Thoracic aorta (tissue), 2 donors: Measurements from ENCODE around the gene CSF3R. TPM values are rescaled to one million over a fixed set of nuclear protein-coding genes. Genes with fewer than 3 reads are reported as not detected.
"Not testable (repeated sequence)": the region's sequence is repeated elsewhere in the genome, so short reads cannot be mapped to it uniquely, and the experiment has no call there.

ENCODE experiments used
- ATAC-seq: fragments of 150-250 bp; one replicate; pipeline ENCODE4 v1.8.0; 2017; ENCODE audit warnings: low read depth; ENCODE audit not compliant: insufficient number of reproducible peaks, low FRiP score
- DNase-seq: peaks from one replicate; pipeline ENCODE4 v3.0.0-alpha.2; 2020; ENCODE audit warnings: low spot score
- H3K27ac ChIP-seq, 2 donors: fragments of 200-600 bp; sonication (generic); 1 replicate in 1 of 2; 2 replicates in 1 of 2; pipeline ENCODE4 v1.5.1; 2016; ENCODE audit warnings: mild to moderate bottlenecking in 2 of 2, moderate library complexity in 2 of 2
- H3K27me3 ChIP-seq: fragments of 200-600 bp; sonication (generic); replicated peaks from 2 replicates; pipeline ENCODE4 v1.6.0; 2016; ENCODE audit warnings: mild to moderate bottlenecking; ENCODE audit not compliant: insufficient read depth
- H3K36me3 ChIP-seq: fragments of 200-600 bp; sonication (generic); one replicate; pipeline ENCODE4 v1.5.1; 2016
- H3K4me1 ChIP-seq, 2 donors: fragments of 200-600 bp; sonication (generic); 1 replicate in 1 of 2; 2 replicates in 1 of 2; pipeline versions ENCODE4 v1.5.1 to v1.6.0; 2016; ENCODE audit warnings: low read depth in 2 of 2, mild to moderate bottlenecking in 1 of 2; ENCODE audit not compliant: control insufficient read depth in 1 of 2
- H3K4me3 ChIP-seq: fragments of 200-600 bp; sonication (generic); 2 replicates; pipeline ENCODE4 v1.5.1; 2016; ENCODE audit warnings: mild to moderate bottlenecking
- H3K9me3 ChIP-seq: fragments of 200-600 bp; sonication (generic); 2 replicates; pipeline ENCODE4 v1.5.1; 2016
- total RNA-seq, 2 donors: library from RNA; depleted of rRNA; stranded (reverse); fragments of >200 nt; gene quantifications; one replicate each; pipeline versions ENCODE4 v1.1.0 to v1.2.3, GENCODE V29; 2016
- TF ChIP-seq, protein P1 (sequence below): fragments of 200-600 bp; sonication (generic); IDR thresholded peaks from one replicate; pipeline ENCODE4 v1.5.1; 2019; ENCODE audit warnings: antibody characterized with exemption

The CSF3R gene
- total RNA-seq, 2 donors from 2014 or later = 28.6 to 43.7 TPM

DNA sequence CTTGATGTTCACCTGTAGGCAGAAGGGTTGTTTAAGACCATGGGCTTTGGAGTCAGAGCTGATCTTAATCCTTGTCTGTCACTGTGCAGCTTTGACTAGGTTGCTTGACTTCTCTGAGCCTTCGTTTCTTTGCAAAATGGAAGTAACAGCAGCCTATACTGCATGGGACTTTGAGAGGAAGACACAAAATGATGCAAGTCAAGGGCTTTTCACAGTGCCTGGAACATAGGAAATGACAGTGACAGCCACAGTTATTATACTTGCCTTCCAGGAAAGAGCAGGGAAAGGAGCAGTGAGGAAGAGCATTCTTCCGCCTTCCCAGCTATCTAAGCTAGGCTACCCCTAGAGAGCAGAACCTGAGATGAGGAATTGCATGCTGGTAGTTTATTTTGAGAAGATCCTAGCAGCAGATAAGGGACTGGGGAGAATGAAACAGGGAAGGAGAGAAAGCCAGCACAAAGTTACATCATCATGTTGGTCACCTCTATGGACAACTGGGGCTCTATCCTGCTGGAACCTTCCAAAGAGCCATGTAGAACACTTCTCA, 3.1 kb downstream of the CSF3R start:
- ATAC-seq = no peak
- Histone ChIP-seq H3K27me3 (no peaks in the 10 kb centered on the region), H3K9me3 (no peaks in the 10 kb centered on the region), H3K36me3 (no peaks in the 10 kb centered on the region), H3K4me3 (no peak overlapping the region), H3K27ac (no peak overlapping the region), H3K4me1 (peaks cover 0 to 4% of the 10 kb centered on the region in 2 donors)
- DNase-seq = no peak
- TF ChIP-seq, protein P1, sequence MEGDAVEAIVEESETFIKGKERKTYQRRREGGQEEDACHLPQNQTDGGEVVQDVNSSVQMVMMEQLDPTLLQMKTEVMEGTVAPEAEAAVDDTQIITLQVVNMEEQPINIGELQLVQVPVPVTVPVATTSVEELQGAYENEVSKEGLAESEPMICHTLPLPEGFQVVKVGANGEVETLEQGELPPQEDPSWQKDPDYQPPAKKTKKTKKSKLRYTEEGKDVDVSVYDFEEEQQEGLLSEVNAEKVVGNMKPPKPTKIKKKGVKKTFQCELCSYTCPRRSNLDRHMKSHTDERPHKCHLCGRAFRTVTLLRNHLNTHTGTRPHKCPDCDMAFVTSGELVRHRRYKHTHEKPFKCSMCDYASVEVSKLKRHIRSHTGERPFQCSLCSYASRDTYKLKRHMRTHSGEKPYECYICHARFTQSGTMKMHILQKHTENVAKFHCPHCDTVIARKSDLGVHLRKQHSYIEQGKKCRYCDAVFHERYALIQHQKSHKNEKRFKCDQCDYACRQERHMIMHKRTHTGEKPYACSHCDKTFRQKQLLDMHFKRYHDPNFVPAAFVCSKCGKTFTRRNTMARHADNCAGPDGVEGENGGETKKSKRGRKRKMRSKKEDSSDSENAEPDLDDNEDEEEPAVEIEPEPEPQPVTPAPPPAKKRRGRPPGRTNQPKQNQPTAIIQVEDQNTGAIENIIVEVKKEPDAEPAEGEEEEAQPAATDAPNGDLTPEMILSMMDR = no peak

DNA sequence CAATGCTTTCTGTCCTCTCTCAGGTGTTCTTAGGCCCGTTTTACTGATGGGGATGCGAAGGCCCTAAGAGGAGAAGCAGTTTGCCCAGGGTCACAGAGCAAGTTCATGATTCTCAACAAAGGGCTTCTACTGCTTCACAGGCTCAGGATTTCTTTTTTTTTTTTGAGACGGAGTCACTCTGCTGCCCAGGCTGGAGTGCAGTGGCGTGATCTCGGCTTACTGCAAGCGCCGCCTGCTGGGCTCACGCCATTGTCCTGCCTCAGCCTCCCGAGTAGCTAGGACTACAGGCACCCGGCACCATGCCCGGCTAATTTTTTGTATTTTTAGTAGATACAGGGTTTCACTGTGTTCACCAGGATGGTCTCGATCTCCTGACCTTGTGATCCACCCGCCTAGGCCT, 5.1 kb downstream of the CSF3R start:
- not testable (repeated sequence) for H3K27ac ChIP-seq, H3K36me3 ChIP-seq, DNase-seq, H3K4me1 ChIP-seq, H3K27me3 ChIP-seq, H3K4me3 ChIP-seq, H3K9me3 ChIP-seq, ATAC-seq

DNA sequence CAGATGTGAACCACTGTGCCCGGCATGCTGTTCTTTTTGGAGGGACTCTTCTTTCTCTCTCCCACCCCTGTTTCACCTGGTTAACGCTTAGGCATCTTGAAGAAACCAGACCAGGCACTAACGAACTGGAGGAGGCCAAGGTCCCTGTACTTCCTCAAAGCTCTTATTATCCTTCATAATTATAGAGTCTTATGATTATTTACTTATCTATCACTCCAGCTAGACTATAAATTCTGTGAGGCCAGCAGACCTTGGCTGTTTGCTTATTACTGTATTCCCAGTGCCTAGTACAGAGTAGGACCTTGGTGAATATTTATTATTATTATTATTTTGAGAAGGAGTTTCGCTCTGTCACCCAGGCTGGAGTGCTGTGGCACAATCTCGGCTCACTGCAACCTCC, 5.8 kb downstream of the CSF3R start:
- Histone ChIP-seq H3K4me1 (peaks cover 0 to 4% of the 10 kb centered on the region in 2 donors), H3K27ac (no peak overlapping the region), H3K4me3 (no peak overlapping the region), H3K27me3 (no peaks in the 10 kb centered on the region), H3K36me3 (no peaks in the 10 kb centered on the region), H3K9me3 (no peaks in the 10 kb centered on the region)
- TF ChIP-seq, protein P1 = no peak
- DNase-seq (no peak), ATAC-seq (no peak)

DNA sequence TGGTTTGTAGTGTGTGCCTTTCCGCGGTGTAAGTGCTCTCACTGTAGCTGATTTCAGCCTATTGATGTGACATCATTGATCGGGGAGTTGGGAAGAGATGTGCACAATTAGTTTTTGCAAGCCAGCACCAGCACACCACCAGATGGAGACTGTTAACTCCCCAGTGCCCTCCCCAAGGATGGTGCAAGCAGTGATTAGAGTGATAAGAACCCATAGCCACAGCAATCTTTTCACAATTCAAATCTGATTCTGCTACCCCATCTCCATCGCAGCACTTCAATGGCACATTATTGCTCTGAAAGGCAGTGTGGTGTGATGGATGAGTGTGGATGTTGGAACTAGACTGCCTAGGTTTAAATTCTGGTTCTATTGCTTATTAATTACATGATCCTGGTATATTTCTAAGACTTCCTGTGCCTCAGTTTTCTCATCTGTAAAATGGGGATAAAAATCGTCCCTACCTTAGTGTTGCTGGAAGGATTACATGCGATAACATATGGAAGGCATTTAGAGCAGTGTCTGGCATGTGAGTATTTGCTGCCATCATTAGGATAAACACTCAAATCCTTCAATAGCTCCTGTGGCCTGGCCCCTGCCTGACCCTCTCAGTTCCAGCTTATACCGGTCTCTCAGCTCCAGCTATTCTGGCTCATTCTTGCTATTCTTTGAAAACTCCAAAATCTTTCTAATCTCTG, 6.7 kb downstream of the CSF3R start:
- Histone ChIP-seq H3K4me3 (no peak overlapping the region), H3K27ac (no peak overlapping the region), H3K9me3 (no peaks in the 10 kb centered on the region), H3K36me3 (no peaks in the 10 kb centered on the region), H3K4me1 (no peaks in the 10 kb centered on the region), H3K27me3 (no peaks in the 10 kb centered on the region)
- ATAC-seq (no peak), DNase-seq (no peak)
- TF ChIP-seq, protein P1 = no peak

DNA sequence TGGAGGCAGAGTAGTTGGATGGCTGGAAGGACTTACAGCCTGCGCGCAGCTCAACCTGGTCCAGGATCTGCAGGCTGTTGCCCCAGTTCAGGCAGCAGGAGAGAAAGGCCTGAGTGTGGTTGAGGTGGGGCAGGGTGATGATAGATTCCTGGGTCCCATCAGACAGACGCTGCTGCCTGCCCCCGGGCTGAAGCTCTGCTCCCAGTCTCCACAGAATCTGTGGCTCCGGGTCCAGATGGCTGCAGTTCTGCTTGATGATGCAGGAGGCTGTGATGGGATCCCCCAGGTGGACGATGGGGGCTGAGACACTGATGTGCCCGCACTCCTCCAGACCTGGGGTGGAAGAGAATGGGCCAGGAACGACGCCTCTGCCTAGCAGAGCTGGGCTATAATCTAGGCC, 7.4 kb downstream of the CSF3R start:
- H3K4me3 ChIP-seq = no peak overlapping the region
- H3K36me3 ChIP-seq = no peaks in the 10 kb centered on the region
- no peaks in the 10 kb centered on the region for H3K4me1 ChIP-seq
- TF ChIP-seq, protein P1 = no peak
- no peaks in the 10 kb centered on the region for H3K9me3 ChIP-seq
- no peak overlapping the region for H3K27ac ChIP-seq
- no peak for ATAC-seq
- no peaks in the 10 kb centered on the region for H3K27me3 ChIP-seq
- no peak for DNase-seq
